GM10266 (cell line): Measurements from ENCODE around the gene HDAC8.

Source experiments
- DNase-seq: peaks from one replicate; pipeline ENCODE4 v3.0.0; 2012; ENCODE audit errors: extremely low spot score
- CTCF ChIP-seq: IDR thresholded peaks from 2 replicates; pipeline ENCODE4 v1.5.1; 2012; ENCODE audit warnings: mild to moderate bottlenecking, low read depth; ENCODE audit not compliant: control insufficient read depth, insufficient read depth; ENCODE audit errors: missing control alignments

HDAC8 gene

GRCh38 chrX:72280321-72280845 lies 292.3 kb downstream of the HDAC8 start:
- DNase-seq: no peak
- TF ChIP-seq CTCF: no peak
